NB4 (cell line): ENCODE data around the gene STEAP2.

Experiments used
- MYC ChIP-seq: IDR thresholded peaks from 2 replicates; pipeline ENCODE4 v1.6.1; 2011; ENCODE audit warnings: low read depth, low read length
- POLR2A ChIP-seq: IDR thresholded peaks from 2 replicates; pipeline ENCODE4 v1.6.1; 2011; ENCODE audit warnings: mild to moderate bottlenecking; ENCODE audit not compliant: insufficient read length; ENCODE audit errors: extremely low read depth
- TF ChIP-seq, protein P1 (sequence below): IDR thresholded peaks from one replicate; pipeline ENCODE4 v1.5.1; 2012; ENCODE audit warnings: low read depth, low read length
- TF ChIP-seq, protein P2 (sequence below): IDR thresholded peaks from 2 replicates; pipeline ENCODE4 v1.6.1; 2011; ENCODE audit warnings: low read depth, low read length

DNA sequence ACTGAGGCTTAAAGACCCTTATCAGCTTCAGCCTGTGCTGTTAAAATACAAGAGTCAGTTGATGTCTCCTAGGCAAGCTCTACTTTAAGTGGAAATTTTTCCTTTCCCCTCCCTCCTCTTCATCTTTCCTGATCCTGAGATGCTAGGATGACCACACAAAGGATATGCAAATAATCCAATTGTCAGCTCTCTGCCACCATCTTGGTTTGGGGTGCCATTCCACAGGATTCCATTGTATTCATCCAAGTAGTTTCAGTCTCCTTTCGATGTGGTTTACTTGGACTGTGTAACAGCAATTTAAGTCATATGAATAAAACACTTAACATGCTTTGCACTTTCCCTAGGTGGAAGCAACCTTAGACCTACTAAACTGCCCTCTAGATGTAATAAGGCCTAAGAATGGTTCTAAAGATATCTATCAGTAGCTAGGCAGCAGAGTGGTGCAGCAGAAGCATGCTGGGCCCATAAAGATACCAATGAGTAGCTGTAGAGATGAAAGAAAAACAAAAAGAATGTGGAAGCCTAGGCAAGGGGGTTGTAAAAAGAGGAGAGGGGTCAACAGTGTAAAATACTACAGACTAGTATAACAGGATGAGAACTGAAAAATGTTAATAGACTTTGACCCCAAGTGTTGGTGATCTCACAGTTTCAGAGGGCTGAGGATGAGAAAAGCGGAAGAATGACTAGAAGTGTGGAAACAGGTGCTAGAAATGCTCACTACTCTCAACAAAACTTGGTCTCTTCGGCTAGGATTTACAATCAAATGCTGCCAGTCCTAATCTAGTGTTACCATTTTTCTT is 31.0 kb downstream of the STEAP2 start:
- TF ChIP-seq, protein P1, sequence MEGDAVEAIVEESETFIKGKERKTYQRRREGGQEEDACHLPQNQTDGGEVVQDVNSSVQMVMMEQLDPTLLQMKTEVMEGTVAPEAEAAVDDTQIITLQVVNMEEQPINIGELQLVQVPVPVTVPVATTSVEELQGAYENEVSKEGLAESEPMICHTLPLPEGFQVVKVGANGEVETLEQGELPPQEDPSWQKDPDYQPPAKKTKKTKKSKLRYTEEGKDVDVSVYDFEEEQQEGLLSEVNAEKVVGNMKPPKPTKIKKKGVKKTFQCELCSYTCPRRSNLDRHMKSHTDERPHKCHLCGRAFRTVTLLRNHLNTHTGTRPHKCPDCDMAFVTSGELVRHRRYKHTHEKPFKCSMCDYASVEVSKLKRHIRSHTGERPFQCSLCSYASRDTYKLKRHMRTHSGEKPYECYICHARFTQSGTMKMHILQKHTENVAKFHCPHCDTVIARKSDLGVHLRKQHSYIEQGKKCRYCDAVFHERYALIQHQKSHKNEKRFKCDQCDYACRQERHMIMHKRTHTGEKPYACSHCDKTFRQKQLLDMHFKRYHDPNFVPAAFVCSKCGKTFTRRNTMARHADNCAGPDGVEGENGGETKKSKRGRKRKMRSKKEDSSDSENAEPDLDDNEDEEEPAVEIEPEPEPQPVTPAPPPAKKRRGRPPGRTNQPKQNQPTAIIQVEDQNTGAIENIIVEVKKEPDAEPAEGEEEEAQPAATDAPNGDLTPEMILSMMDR, result no peak
- no peak for TF ChIP-seq POLR2A
- TF ChIP-seq, protein P2, sequence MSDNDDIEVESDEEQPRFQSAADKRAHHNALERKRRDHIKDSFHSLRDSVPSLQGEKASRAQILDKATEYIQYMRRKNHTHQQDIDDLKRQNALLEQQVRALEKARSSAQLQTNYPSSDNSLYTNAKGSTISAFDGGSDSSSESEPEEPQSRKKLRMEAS, result no peak
- TF ChIP-seq MYC, result no peak
